Fibroblast of lung (primary cell): Measurements from ENCODE around the gene ASH1L. TPM values are rescaled to one million over a fixed set of nuclear protein-coding genes. Genes with fewer than 3 reads are reported as not detected.

Experiments
- DNase-seq, 2 donors: peaks; one replicate each; pipeline versions ENCODE4 v3.0.0 to v3.0.0-alpha.2; 2010; ENCODE audit warnings: low read depth in 2 of 2
- H2AFZ ChIP-seq: 2 replicates; pipeline ENCODE4 v1.5.1; 2012; ENCODE audit warnings: low read length, control low read depth, inconsistent platforms
- H3K27ac ChIP-seq: 2 replicates; pipeline ENCODE4 v1.5.1; 2011; ENCODE audit warnings: low read length, control low read depth; ENCODE audit not compliant: insufficient read depth
- H3K27me3 ChIP-seq: 2 replicates; pipeline ENCODE4 v1.5.1; 2011; ENCODE audit warnings: mild to moderate bottlenecking, low read length; ENCODE audit not compliant: control insufficient read depth, insufficient read depth
- H3K36me3 ChIP-seq: 2 replicates; pipeline ENCODE4 v1.5.1; 2011; ENCODE audit warnings: low read length; ENCODE audit not compliant: control insufficient read depth, insufficient read depth
- H3K4me1 ChIP-seq: 2 replicates; pipeline ENCODE4 v1.5.1; 2011; ENCODE audit warnings: low read length; ENCODE audit not compliant: control insufficient read depth, insufficient read depth; ENCODE audit errors: extremely low read depth
- H3K4me2 ChIP-seq: 2 replicates; pipeline ENCODE4 v1.5.1; 2011; ENCODE audit warnings: low read length, control low read depth; ENCODE audit not compliant: insufficient read depth; ENCODE audit errors: extremely low read depth
- H3K4me3 ChIP-seq, 4 experiments: fragments of 200-600 bp in 1 of 4; sonication (generic) in 1 of 4; replicated peaks in 1 of 4; 2 replicates each; pipeline ENCODE4 v1.5.1; 2011 to 2016; ENCODE audit warnings: low read length in 4 of 4, low read depth in 3 of 4, mild to moderate bottlenecking in 3 of 4, control low read depth in 2 of 4, inconsistent platforms in 1 of 4, mixed read lengths in 1 of 4; ENCODE audit not compliant: insufficient read depth in 1 of 4; ENCODE audit errors: control extremely low read depth in 1 of 4
- H3K79me2 ChIP-seq: 2 replicates; pipeline ENCODE4 v1.5.1; 2012; ENCODE audit warnings: mild to moderate bottlenecking, low read length, inconsistent platforms; ENCODE audit not compliant: control insufficient read depth, insufficient read depth
- H3K9ac ChIP-seq: 2 replicates; pipeline ENCODE4 v1.5.1; 2011; ENCODE audit warnings: mild to moderate bottlenecking, low read length, control low read depth; ENCODE audit not compliant: insufficient read depth
- H3K9me3 ChIP-seq: 2 replicates; pipeline ENCODE4 v1.5.1; 2012; ENCODE audit warnings: low read depth, low read length; ENCODE audit not compliant: control insufficient read depth, insufficient read depth
- H4K20me1 ChIP-seq: 2 replicates; pipeline ENCODE4 v1.5.1; 2011; ENCODE audit warnings: low read length; ENCODE audit not compliant: control insufficient read depth, insufficient read depth; ENCODE audit errors: extremely low read depth
- EZH2 ChIP-seq: IDR thresholded peaks from 2 replicates; pipeline ENCODE4 v1.5.1; 2012; ENCODE audit warnings: low read length, control low read depth, mild to moderate bottlenecking; ENCODE audit errors: missing control alignments
- polyA plus RNA-seq, 2 donors: library from polyadenylated mRNA; depleted of rRNA in 1 of 2; stranded (reverse) in 1 of 2; unstranded in 1 of 2; fragments of >200 nt; gene quantifications; 2 replicates each; pipeline ENCODE4 v1.2.1, GENCODE V29; 2011 to 2012; ENCODE audit warnings: missing spikeins in 1 of 2
- total RNA-seq: library from RNA; depleted of rRNA; stranded (reverse); fragments of >200 nt; gene quantifications from 2 replicates; pipeline ENCODE4 v1.2.1, GENCODE V29; 2014
- TF ChIP-seq, protein P1 (sequence below), 2 donors: IDR thresholded peaks in 1 of 2; conservative IDR thresholded peaks in 1 of 2; 1 replicate in 1 of 2; 2 replicates in 1 of 2; pipeline ENCODE4 v1.5.1; 2011 to 2012; ENCODE audit warnings: low read length in 2 of 2, control low read depth in 1 of 2, inconsistent platforms in 1 of 2, low read depth in 1 of 2, mild to moderate bottlenecking in 1 of 2

Gene ASH1L
- total and polyA plus RNA-seq, 2 donors (not counting 1 experiment from before 2014, with no cell fraction given): 19.4 to 35.7 TPM

DNA sequence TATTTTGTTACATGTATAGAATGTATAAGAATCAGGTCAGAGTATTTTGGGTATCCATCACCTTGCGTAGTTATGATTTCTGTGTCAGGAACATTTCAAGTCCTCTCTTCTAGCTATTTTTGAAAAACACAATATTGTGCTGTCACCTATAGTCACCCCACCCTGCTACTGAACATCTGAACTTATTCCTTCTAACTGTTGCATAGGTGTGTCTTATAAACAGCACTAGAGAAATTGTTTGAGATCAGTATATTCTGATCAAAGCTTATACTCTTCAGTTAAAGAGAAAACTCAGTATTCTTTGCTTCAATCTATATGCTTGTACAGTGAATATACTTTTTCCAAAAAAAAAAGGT, 96.0 kb downstream of the ASH1L start:
- H3K4me1 ChIP-seq: peaks cover 5% of the 10 kb centered on the region
- no peak for DNase-seq
- no peaks in the 10 kb centered on the region for H3K27me3 ChIP-seq
- no peaks in the 10 kb centered on the region for H3K9me3 ChIP-seq
- peak overlapping the region; percentile 41 for H3K27ac ChIP-seq
- no peak overlapping the region for H3K4me2 ChIP-seq
- H3K36me3 ChIP-seq: no peaks in the 10 kb centered on the region
- no peak overlapping the region for H3K9ac ChIP-seq
- TF ChIP-seq EZH2: no peak
- TF ChIP-seq, protein P1, sequence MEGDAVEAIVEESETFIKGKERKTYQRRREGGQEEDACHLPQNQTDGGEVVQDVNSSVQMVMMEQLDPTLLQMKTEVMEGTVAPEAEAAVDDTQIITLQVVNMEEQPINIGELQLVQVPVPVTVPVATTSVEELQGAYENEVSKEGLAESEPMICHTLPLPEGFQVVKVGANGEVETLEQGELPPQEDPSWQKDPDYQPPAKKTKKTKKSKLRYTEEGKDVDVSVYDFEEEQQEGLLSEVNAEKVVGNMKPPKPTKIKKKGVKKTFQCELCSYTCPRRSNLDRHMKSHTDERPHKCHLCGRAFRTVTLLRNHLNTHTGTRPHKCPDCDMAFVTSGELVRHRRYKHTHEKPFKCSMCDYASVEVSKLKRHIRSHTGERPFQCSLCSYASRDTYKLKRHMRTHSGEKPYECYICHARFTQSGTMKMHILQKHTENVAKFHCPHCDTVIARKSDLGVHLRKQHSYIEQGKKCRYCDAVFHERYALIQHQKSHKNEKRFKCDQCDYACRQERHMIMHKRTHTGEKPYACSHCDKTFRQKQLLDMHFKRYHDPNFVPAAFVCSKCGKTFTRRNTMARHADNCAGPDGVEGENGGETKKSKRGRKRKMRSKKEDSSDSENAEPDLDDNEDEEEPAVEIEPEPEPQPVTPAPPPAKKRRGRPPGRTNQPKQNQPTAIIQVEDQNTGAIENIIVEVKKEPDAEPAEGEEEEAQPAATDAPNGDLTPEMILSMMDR (conservative IDR thresholded peaks at IDR 0.05 in 1 of 2, IDR thresholded peaks at IDR 0.05 in 1 of 2; ENCODE audit: low read depth in 1 of 2, low read length in 2 of 2): no peak
- no peak overlapping the region for H3K4me3 ChIP-seq
- H2AFZ ChIP-seq: no peak overlapping the region
- no peaks in the 10 kb centered on the region for H4K20me1 ChIP-seq
- H3K79me2 ChIP-seq: peaks cover 4% of the 10 kb centered on the region

DNA sequence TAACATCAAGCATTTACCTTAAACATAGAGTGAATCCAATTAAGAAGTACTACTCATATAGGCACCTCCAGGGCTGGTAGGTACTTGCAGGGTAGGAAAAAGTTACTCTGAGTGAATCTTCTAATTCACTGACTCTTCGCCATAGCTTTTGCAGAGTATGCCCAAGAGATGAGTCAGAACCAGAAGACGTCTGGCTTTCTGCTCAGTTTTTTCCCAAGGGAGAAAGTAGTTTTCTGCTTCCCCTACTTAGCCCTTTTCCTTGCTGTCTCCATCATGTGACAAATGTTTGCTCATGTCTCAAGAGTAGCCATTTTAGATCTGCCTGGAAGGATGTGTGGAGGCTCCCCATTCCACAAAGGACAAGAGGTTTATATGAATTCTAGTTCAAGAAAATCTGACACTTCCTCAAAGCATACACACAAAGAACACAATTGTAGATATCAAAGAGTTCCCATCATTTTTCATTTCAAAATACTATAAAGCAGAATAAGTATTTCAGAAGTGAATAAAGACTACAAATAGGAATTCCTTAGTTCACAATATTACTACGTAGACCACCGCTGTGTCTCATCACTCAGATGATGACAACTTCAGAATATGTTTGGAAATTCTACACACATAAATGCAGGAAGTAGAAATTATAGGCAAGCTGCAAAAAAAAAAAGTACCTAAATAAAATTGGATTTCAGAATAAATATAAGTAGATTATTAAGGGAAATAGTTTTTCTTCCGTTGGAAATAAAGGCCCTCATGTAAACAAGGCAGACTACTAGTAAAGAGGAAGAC, 98.5 kb downstream of the ASH1L start:
- no peak overlapping the region for H3K27ac ChIP-seq
- no peak overlapping the region for H3K4me2 ChIP-seq
- no peaks in the 10 kb centered on the region for H3K27me3 ChIP-seq
- H3K4me3 ChIP-seq: no peak overlapping the region
- DNase-seq: peak; percentile 79 to 87
- no peak overlapping the region for H2AFZ ChIP-seq
- H3K9me3 ChIP-seq: no peaks in the 10 kb centered on the region
- TF ChIP-seq, protein P1 (conservative IDR thresholded peaks at IDR 0.05 in 1 of 2, IDR thresholded peaks at IDR 0.05 in 1 of 2; ENCODE audit: low read depth in 1 of 2, low read length in 2 of 2): no peak
- no peak for TF ChIP-seq EZH2
- H4K20me1 ChIP-seq: no peaks in the 10 kb centered on the region
- H3K36me3 ChIP-seq: no peaks in the 10 kb centered on the region
- peaks cover 2% of the 10 kb centered on the region for H3K79me2 ChIP-seq
- peaks cover 5% of the 10 kb centered on the region for H3K4me1 ChIP-seq
- no peak overlapping the region for H3K9ac ChIP-seq

DNA sequence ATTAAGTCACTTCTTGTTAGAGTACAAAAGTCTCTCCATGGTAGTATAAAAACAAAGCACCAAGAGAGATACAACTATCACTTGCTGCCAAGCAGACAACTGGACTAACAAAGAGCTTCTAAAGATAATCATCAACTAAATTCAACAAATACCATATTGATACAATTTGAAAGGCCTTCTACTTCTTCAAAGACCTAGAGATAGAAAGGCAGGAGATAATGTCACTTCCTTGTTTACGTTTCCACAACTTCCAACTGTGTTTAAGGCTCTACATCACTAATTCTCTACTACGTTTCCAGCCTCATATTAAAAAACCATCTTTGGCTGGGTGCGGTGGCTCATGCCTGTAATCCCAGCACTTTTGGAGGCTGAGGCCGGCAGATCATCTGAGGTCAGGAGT, 104.5 kb downstream of the ASH1L start:
- no peaks in the 10 kb centered on the region for H3K36me3 ChIP-seq
- TF ChIP-seq, protein P1 (conservative IDR thresholded peaks at IDR 0.05 in 1 of 2, IDR thresholded peaks at IDR 0.05 in 1 of 2; ENCODE audit: low read depth in 1 of 2, low read length in 2 of 2): no peak
- no peak for TF ChIP-seq EZH2
- no peaks in the 10 kb centered on the region for H3K4me1 ChIP-seq
- no peak overlapping the region for H3K4me3 ChIP-seq
- H3K9me3 ChIP-seq: no peaks in the 10 kb centered on the region
- H3K27me3 ChIP-seq: no peaks in the 10 kb centered on the region
- H3K4me2 ChIP-seq: no peak overlapping the region
- no peak overlapping the region for H2AFZ ChIP-seq
- H3K27ac ChIP-seq: no peak overlapping the region
- H3K79me2 ChIP-seq: no peaks in the 10 kb centered on the region
- H3K9ac ChIP-seq: no peak overlapping the region
- no peaks in the 10 kb centered on the region for H4K20me1 ChIP-seq
- DNase-seq: no peak
